PC-3 (cell line): ENCODE data around the gene P2RY14. TPM values are rescaled to one million over a fixed set of nuclear protein-coding genes. Genes with fewer than 3 reads are reported as not detected.

Experiments used
- ATAC-seq: fragments of 200-7000 bp; cut with Tn5 transposase; 2 replicates; pipeline ENCODE4 v1.9.1; 2020; ENCODE audit warnings: mild to moderate bottlenecking, moderate library complexity
- BruUV-seq: library from RNA; stranded (reverse); fragments of 400-500 nt; replicated peaks from 2 replicates; lab custom pipeline; 2021; lab: Mats Ljungman, UMichigan
- CTCF ChIA-PET: fragments of 300-600 bp; sonication (Branson Sonifier 250); formaldehyde crosslinking; loops from one replicate; lab custom pipeline; 2022; ENCODE audit warnings: antibody characterized with exemption; lab: Charles Lee
- POLR2A ChIA-PET: fragments of 300-600 bp; sonication (Branson Sonifier 250); formaldehyde crosslinking; loops from one replicate; lab custom pipeline; 2022; ENCODE audit warnings: antibody characterized with exemption; ENCODE audit not compliant: unreplicated experiment; lab: Charles Lee
- DNase-seq: peaks from one replicate; pipeline ENCODE4 v3.0.0-alpha.2; 2015
- H2AFZ ChIP-seq: fragments of 300-600 bp; sonication (generic); 2 replicates; pipeline ENCODE4 v1.6.0; 2016; ENCODE audit warnings: antibody characterized with exemption, low read length
- H3F3A ChIP-seq: fragments of 300-600 bp; sonication (generic); one replicate; pipeline ENCODE4 v1.6.0; 2017; ENCODE audit warnings: antibody characterized with exemption, low read length, control low read depth, mild to moderate bottlenecking; ENCODE audit not compliant: unreplicated experiment
- H3K27ac ChIP-seq: fragments of 300-600 bp; sonication (generic); 2 replicates; pipeline ENCODE4 v1.5.1; 2016; ENCODE audit warnings: mild to moderate bottlenecking, low read length
- H3K27me3 ChIP-seq: fragments of 300-600 bp; sonication (generic); 2 replicates; pipeline ENCODE4 v1.6.1; 2016; ENCODE audit warnings: low read length, mixed read lengths
- H3K36me3 ChIP-seq: fragments of 300-600 bp; sonication (generic); 2 replicates; pipeline ENCODE4 v1.6.1; 2016; ENCODE audit warnings: low read depth, mixed run types, low read length, mixed read lengths
- H3K4me1 ChIP-seq: fragments of 300-600 bp; sonication (generic); 2 replicates; pipeline ENCODE4 v1.5.1; 2016; ENCODE audit warnings: low read length; ENCODE audit not compliant: insufficient read depth
- H3K4me2 ChIP-seq: fragments of 300-600 bp; sonication (generic); 2 replicates; pipeline ENCODE4 v1.6.0; 2016; ENCODE audit warnings: low read length
- H3K4me3 ChIP-seq: fragments of 300-600 bp; sonication (generic); 2 replicates; pipeline ENCODE4 v1.5.1; 2016; ENCODE audit warnings: mild to moderate bottlenecking, low read length, mixed read lengths
- H3K79me2 ChIP-seq: fragments of 300-600 bp; sonication (generic); 2 replicates; pipeline ENCODE4 v1.6.1; 2017; ENCODE audit warnings: low read length, mixed read lengths
- H3K9ac ChIP-seq: fragments of 300-600 bp; sonication (generic); 2 replicates; pipeline ENCODE4 v1.6.0; 2016; ENCODE audit warnings: mild to moderate bottlenecking, low read length
- H3K9me2 ChIP-seq: fragments of 300-600 bp; sonication (generic); replicated peaks from 2 replicates; pipeline ENCODE4 v1.6.1; 2016; ENCODE audit warnings: mixed run types, low read length, mixed read lengths
- H3K9me3 ChIP-seq: fragments of 300-600 bp; sonication (generic); 2 replicates; pipeline ENCODE4 v1.6.1; 2016; ENCODE audit warnings: low read length, mixed read lengths
- H4K20me1 ChIP-seq: fragments of 300-600 bp; sonication (generic); 2 replicates; pipeline ENCODE4 v1.6.1; 2016; ENCODE audit warnings: low read length, mixed read lengths
- EZH2 ChIP-seq: fragments of 300-600 bp; sonication (generic); IDR thresholded peaks from one replicate; pipeline ENCODE4 v1.6.1; 2017; ENCODE audit warnings: antibody characterized with exemption, mild to moderate bottlenecking, low read length; ENCODE audit not compliant: unreplicated experiment
- EZH2phosphoT487 ChIP-seq: fragments of 300-600 bp; sonication (generic); IDR thresholded peaks from 2 replicates; pipeline ENCODE4 v1.6.1; 2018; ENCODE audit warnings: mild to moderate bottlenecking, antibody characterized with exemption, low read length, borderline replicate concordance
- intact Hi-C: fragments of 100-400 bp; cut with micrococcal nuclease; formaldehyde crosslinking; loops from 2 replicates; pipeline ENCODE4 v1.9.0; 2023
- total RNA-seq: library from RNA; depleted of rRNA; stranded (reverse); fragments of >200 nt; gene quantifications from 2 replicates; pipeline ENCODE4 v1.2.3, GENCODE V29; 2014
- TF ChIP-seq, protein P1 (sequence below): fragments of 300-600 bp; sonication (generic); conservative IDR thresholded peaks from 2 replicates; pipeline ENCODE4 v1.5.1; 2017; ENCODE audit warnings: antibody characterized with exemption, low read depth, mild to moderate bottlenecking, low read length

Gene P2RY14
- total RNA-seq, 1 experiment from 2014 or later: not detected

DNA sequence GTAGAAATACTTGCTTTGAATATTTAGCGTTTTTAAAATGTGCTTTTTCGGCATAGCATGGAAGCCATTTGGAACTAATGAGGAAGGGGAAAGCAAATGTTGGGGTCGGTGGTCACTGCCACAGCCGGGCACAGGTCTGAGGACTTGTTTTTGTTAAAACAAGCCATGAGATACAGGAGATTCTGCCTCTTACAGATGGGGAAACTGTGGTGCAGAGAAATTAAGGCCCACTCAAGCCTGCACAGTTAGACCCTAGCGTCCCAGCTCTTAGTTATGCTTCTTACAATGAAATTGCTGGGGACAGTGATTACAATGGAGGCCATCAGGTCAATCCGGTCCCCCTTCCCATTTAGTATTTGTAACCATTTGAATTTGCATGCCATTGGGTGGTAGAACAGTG lies 72.9 kb downstream of the P2RY14 start:
- Histone ChIP-seq H4K20me1 (no peaks in the 10 kb centered on the region), H3K79me2 (no peaks in the 10 kb centered on the region), H2AFZ (no peak overlapping the region), H3K27me3 (no peaks in the 10 kb centered on the region), H3K4me3 (no peak overlapping the region), H3K9ac (no peak overlapping the region), H3K4me1 (no peaks in the 10 kb centered on the region), H3F3A (no peaks in the 10 kb centered on the region), H3K27ac (no peak overlapping the region), H3K9me3 (no peaks in the 10 kb centered on the region), H3K4me2 (no peak overlapping the region), H3K36me3 (no peaks in the 10 kb centered on the region), H3K9me2 (no peaks in the 10 kb centered on the region)
- ChIA-PET POLR2A (no interaction called here), CTCF (no interaction called here)
- DNase-seq (no peak), ATAC-seq (no peak)
- TF ChIP-seq, protein P1, sequence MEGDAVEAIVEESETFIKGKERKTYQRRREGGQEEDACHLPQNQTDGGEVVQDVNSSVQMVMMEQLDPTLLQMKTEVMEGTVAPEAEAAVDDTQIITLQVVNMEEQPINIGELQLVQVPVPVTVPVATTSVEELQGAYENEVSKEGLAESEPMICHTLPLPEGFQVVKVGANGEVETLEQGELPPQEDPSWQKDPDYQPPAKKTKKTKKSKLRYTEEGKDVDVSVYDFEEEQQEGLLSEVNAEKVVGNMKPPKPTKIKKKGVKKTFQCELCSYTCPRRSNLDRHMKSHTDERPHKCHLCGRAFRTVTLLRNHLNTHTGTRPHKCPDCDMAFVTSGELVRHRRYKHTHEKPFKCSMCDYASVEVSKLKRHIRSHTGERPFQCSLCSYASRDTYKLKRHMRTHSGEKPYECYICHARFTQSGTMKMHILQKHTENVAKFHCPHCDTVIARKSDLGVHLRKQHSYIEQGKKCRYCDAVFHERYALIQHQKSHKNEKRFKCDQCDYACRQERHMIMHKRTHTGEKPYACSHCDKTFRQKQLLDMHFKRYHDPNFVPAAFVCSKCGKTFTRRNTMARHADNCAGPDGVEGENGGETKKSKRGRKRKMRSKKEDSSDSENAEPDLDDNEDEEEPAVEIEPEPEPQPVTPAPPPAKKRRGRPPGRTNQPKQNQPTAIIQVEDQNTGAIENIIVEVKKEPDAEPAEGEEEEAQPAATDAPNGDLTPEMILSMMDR: no peak
- TF ChIP-seq EZH2phosphoT487: no peak
- TF ChIP-seq EZH2: no peak
- BruUV-seq: no TSS peak
- intact Hi-C loops: no loop called here

DNA sequence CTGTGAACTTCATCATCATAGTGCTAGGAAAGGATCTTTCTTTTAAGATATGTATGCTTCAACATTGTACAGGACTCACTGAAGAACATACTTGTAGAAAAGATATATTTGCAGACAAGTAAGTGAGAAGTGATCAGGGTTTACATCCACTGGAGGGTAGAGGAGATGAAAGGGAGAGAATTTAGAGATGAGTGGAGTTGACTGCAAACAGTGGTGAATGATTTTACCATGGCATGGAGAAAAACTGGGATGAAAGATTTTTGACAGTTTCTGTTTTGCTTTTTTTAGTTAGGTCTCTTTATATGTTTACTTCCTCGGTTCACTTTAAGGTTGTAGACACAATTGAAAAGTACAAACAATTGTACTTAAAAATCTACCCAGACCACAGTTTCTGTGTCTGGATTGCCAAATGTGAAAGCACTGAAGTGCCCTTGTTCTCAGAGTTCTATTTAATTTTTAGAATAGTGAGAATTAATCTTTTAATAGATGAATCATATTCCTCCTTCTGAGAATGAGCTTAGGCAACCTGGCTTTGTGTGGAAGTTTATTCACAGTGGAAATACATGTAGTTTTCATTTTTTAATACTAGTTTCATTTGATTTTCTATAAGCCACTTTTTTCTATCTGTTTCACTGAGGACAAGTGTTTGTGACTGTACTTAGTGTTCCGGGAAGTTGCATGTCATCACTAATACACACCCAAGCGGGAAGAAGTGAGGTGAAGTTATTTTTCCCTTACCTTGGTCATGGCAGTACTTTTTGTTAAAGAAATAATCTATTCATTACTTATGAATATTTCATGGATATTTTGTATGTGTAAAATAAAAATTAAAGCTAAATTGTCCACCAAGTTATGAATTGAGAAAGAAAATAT lies 73.6 kb downstream of the P2RY14 start:
- Histone ChIP-seq H3K4me1 (no peaks in the 10 kb centered on the region), H3K9me2 (no peaks in the 10 kb centered on the region), H3K9ac (no peak overlapping the region), H3F3A (no peaks in the 10 kb centered on the region), H3K4me2 (no peak overlapping the region), H3K36me3 (no peaks in the 10 kb centered on the region), H3K79me2 (no peaks in the 10 kb centered on the region), H3K27me3 (no peaks in the 10 kb centered on the region), H3K9me3 (no peaks in the 10 kb centered on the region), H2AFZ (no peak overlapping the region), H3K27ac (no peak overlapping the region), H4K20me1 (no peaks in the 10 kb centered on the region), H3K4me3 (no peak overlapping the region)
- intact Hi-C loops: no loop called here
- ATAC-seq (no peak), DNase-seq (no peak)
- TF ChIP-seq EZH2 (no peak), EZH2phosphoT487 (no peak)
- TF ChIP-seq, protein P1: no peak
- ChIA-PET CTCF (no interaction called here), POLR2A (no interaction called here)
- no TSS peak for BruUV-seq

DNA sequence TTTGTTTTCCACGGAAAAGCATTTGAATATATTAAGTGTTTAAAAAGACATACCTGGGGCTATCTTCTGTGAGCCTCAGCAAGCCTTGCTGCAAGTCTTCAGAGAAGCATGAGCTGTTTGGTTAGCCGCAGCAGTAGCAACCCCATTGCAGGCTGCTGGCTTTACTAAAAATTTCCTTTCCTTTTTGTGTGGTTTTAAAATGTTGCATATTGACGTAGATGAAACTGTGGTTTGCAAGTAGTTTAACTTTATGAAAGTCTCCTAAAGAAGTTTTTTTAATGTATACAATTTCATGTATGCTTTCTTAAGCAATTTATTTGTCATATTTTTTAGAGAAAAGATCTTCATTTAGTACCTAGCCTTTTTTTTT lies 75.3 kb downstream of the P2RY14 start, which contains the start of gene GPR171:
Gene GPR171 (minus strand): TSS at position 166 of the 370 bp plus-strand sequence. CDS start 3,830 bp downstream, outside the sequence.
- POLR2A ChIA-PET: interaction anchor here (0.6 kb wide), 1 partner anchor 16 kb away, joined by 3 read pairs; no protein-coding TSS in a partner anchor
- TF ChIP-seq EZH2phosphoT487 (no peak), EZH2 (no peak)
- TF ChIP-seq, protein P1: no peak

More for the DNA sequence above, 75.3 kb downstream of the P2RY14 start, which contains the start of gene GPR171:
- H3K4me2 ChIP-seq: no peak within 1 kb of the TSS
- no peaks in the 10 kb centered on the region for H4K20me1 ChIP-seq
- H2AFZ ChIP-seq: no peak within 1 kb of the TSS
- H3K9me3 ChIP-seq: no peaks in the 10 kb centered on the region
- H3K4me3 ChIP-seq: no peak within 1 kb of the TSS
- H3K27ac ChIP-seq: no peak within 1 kb of the TSS
- ATAC-seq (no peak), DNase-seq (no peak)
- no peaks in the 10 kb centered on the region for H3K27me3 ChIP-seq
- H3K9me2 ChIP-seq: no peaks in the 10 kb centered on the region
- no peak within 1 kb of the TSS for H3K9ac ChIP-seq
- no peaks in the 10 kb centered on the region for H3F3A ChIP-seq
- BruUV-seq: no TSS peak
- intact Hi-C loops: no loop called here
- H3K36me3 ChIP-seq: no peaks in the 10 kb centered on the region
- no peaks in the 10 kb centered on the region for H3K79me2 ChIP-seq
- CTCF ChIA-PET: no interaction called here
- H3K4me1 ChIP-seq: no peaks in the 10 kb centered on the region
